Fibroblast of gingiva (primary cell): ENCODE results near the gene TXNDC2.
"Not testable (repeated sequence)": the region's sequence is repeated elsewhere in the genome, so short reads cannot be mapped to it uniquely, and the experiment has no call there.

Experiments used
- DNase-seq: peaks from one replicate; pipeline ENCODE4 v3.0.0-alpha.2; 2011; ENCODE audit warnings: low read depth

Gene TXNDC2

GRCh38 chr18:9884532-9885140 lies 1.1 kb upstream of the TXNDC2 start:
- no peak for DNase-seq

- no peak for DNase-seq
These were observed 204 bp downstream of the TXNDC2 start for GRCh38 chr18:9886005-9886348.

GRCh38 chr18:9887992-9888391 lies 2.2 kb downstream of the TXNDC2 start:
- DNase-seq, result no peak

- DNase-seq, result no peak
These were observed 4.4 kb downstream of the TXNDC2 start for GRCh38 chr18:9890196-9890595.

GRCh38 chr18:9890957-9891356 lies 5.2 kb downstream of the TXNDC2 start:
- DNase-seq, result no peak

GRCh38 chr18:9891515-9891914 lies 5.7 kb downstream of the TXNDC2 start:
- not testable (repeated sequence) for DNase-seq

GRCh38 chr18:9894454-9895068 lies 8.8 kb downstream of the TXNDC2 start:
- DNase-seq, result no peak

- DNase-seq, result no peak
These were observed 11.4 kb downstream of the TXNDC2 start for GRCh38 chr18:9897129-9897528.

- DNase-seq, result not testable (repeated sequence)
These were observed 12.1 kb downstream of the TXNDC2 start for GRCh38 chr18:9897787-9898291.

GRCh38 chr18:9898792-9899549 lies 13.2 kb downstream of the TXNDC2 start:
- no peak for DNase-seq

- not testable (repeated sequence) for DNase-seq
These were observed 13.8 kb downstream of the TXNDC2 start for GRCh38 chr18:9899550-9899930.

GRCh38 chr18:9900699-9901098 lies 14.9 kb downstream of the TXNDC2 start:
- no peak for DNase-seq

GRCh38 chr18:9901377-9901776 lies 15.6 kb downstream of the TXNDC2 start:
- peak; percentile 50 for DNase-seq

- DNase-seq, result not testable (repeated sequence)
These were observed 16.5 kb downstream of the TXNDC2 start for GRCh38 chr18:9902264-9902663.

- DNase-seq, result no peak
These were observed 17.1 kb downstream of the TXNDC2 start for GRCh38 chr18:9902832-9903231.

GRCh38 chr18:9905401-9905922 lies 19.7 kb downstream of the TXNDC2 start:
- peak; percentile 77 for DNase-seq

- DNase-seq, result no peak
These were observed 20.7 kb downstream of the TXNDC2 start for GRCh38 chr18:9906481-9906880.

GRCh38 chr18:9907867-9908266 lies 22.1 kb downstream of the TXNDC2 start:
- no peak for DNase-seq

- no peak for DNase-seq
These were observed 24.3 kb downstream of the TXNDC2 start for GRCh38 chr18:9910071-9910470.

- no peak for DNase-seq
These were observed 24.9 kb downstream of the TXNDC2 start for GRCh38 chr18:9910661-9911060.

- DNase-seq, result no peak
These were observed 25.5 kb downstream of the TXNDC2 start for GRCh38 chr18:9911226-9911625.

GRCh38 chr18:9912285-9912684 lies 26.5 kb downstream of the TXNDC2 start:
- DNase-seq, result not testable (repeated sequence)

GRCh38 chr18:9913151-9913525 lies 27.4 kb downstream of the TXNDC2 start:
- no peak for DNase-seq
